Ureter (tissue), 1 donor: ENCODE measurements around the gene MAP2K7. TPM values are rescaled to one million over a fixed set of nuclear protein-coding genes. Genes with fewer than 3 reads are reported as not detected.
"Not testable (repeated sequence)": the region's sequence is repeated elsewhere in the genome, so short reads cannot be mapped to it uniquely, and the experiment has no call there.

Source experiments
- DNase-seq: peaks from one replicate; pipeline ENCODE4 v3.0.0-alpha.2; 2020; ENCODE audit warnings: low spot score
- total RNA-seq: library from RNA; stranded (reverse); gene quantifications from one replicate; pipeline ENCODE4 v1.2.4, GENCODE V29; 2023
- donor health status: DM: yes; HTN: yes; CAD: no.

The MAP2K7 gene
- total RNA-seq, 1 donor from 2014 or later, result 35.1 TPM

DNA sequence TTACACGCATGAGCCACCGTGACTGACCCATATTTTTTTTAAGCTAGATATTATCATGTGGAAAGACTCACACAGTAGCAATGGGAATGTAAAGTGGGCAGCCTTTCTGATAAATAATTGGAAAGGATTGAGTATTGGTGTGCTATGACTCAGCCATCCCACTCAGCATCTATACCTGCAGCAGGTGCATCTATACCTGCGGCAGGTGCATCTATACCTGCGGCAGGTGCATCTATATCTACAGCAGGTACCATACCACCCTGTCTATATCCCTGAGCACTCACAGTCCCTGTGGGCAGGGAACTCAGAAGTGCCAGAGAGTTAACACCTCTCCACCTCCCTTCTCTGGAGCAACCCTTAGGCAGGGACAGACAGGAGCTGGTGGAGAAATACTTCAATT is 20.6 kb upstream of the MAP2K7 start:
- no peak for DNase-seq

GRCh38 chr19:7883796-7884570 is 19.7 kb upstream of the MAP2K7 start:
- DNase-seq, result no peak

DNA sequence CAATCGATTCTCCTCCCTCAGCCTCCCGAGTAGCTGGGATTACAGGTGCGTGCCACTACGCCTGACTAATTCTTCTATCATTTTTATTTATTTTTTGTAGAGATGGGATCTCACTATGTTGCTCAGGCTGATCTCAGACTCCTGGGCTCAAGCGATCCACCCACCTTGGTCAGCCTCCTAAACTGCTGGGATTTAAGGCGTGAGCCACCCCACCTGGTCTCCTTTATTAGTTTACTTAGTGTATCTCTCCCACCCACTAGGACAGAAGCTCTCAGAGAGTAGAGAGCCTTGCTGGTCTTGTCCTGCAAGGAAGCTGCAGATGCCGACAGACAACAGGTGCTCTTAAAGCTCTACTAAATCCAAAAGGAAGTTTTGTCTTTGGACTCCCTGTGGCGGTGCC is 17.9 kb upstream of the MAP2K7 start:
- no peak for DNase-seq

DNA sequence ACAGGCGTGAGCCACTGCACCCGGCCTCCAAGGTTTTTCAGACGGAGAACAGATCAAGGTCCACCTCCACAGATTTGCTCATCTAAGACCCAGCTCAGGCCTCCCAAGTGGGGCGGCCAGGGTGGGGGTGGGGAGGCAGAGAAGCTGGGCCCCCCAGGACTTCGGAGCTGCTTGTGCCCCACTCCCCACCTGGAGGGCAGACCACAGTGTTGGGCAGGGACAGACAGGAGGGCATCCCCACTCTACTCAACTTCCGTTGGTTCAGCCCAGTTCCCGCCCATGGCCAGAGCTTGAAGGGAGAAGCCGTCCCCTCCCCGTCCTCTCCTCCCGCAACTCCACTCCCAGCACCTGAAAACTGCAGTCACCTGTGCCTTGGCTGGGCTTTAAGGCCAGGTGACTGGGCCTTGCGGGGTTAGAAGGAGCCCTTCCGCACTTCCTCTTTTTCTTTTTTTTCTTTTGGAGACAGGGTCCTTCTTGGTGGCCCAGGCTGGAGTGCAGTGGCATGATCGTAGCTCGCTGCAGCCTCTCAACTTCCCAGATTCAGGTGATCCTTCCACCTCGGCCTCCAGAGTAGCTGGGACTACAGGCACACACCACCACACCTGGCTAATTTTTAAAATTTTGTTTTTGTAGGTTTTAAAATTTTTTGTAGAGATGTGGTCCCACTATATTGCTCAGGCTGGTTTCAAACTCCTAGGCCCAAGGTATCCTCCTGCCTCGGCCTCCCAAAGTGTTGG is 16.1 kb upstream of the MAP2K7 start:
- no peak for DNase-seq

- DNase-seq, result no peak
Measured at GRCh38 chr19:7888145-7888825, 15.4 kb upstream of the MAP2K7 start, which contains the start of gene LRRC8E. Gene LRRC8E, plus strand, starts transcription at chr19:7888510. Its CDS starts 7,094 bp downstream, at chr19:7895604.

GRCh38 chr19:7888826-7889217 is 14.9 kb upstream of the MAP2K7 start:
- no peak for DNase-seq

DNA sequence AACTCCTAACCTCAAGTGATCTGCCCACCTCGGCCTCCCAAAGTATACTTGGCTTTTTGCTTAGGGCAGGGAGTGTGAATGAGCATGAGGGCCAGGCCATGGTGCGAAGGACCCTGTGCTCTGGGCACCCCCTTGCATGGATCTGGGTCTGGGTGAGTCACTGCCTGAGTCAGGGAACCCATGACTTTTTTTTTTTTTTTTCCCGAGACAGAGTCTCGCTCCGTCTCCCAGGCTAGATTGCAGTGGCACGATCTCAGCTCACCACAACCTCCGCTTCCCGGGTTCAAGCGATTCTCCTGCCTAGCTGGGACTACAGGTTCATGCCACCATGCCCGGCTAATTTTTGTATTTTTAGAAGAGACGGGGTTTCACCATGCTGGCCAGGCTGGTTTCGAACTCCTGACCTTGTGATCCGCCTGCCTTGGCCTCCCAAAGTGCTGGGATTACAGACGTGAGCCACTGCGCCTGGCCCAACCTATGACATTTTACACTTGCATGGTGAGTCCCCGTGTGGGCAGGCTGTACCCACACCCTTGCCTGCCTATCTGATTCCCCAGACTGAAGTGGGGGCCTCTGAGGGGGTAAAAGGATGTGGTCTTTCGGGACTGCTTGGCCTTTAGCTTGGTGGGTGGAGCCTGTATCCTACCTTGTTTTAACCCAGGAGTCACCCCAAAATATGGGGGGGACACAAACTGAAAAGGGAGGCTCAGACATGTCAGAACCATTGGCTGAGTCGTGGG is 10.1 kb upstream of the MAP2K7 start:
- DNase-seq, result not testable (repeated sequence)

- DNase-seq, result peak; percentile 78
Measured at GRCh38 chr19:7894612-7895309, 8.9 kb upstream of the MAP2K7 start.

- DNase-seq, result no peak
Measured at GRCh38 chr19:7895565-7895964, 8.1 kb upstream of the MAP2K7 start.

- no peak for DNase-seq
Measured at GRCh38 chr19:7897292-7897691, 6.4 kb upstream of the MAP2K7 start.

- DNase-seq, result no peak
Measured at GRCh38 chr19:7898967-7899366, 4.7 kb upstream of the MAP2K7 start.

GRCh38 chr19:7899751-7900378 is 3.8 kb upstream of the MAP2K7 start:
- DNase-seq, result no peak

DNA sequence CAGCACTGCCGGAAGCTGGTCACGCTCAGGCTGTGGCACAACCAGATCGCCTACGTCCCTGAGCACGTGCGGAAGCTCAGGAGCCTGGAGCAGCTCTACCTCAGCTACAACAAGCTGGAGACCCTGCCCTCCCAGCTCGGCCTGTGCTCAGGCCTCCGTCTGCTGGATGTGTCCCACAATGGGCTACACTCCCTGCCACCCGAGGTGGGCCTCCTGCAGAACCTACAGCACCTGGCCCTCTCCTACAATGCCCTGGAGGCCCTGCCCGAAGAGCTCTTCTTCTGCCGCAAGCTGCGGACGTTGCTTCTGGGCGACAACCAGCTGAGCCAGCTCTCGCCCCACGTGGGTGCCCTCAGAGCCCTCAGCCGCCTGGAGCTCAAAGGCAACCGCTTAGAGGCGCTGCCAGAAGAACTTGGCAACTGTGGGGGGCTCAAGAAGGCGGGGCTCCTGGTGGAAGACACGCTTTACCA is 3.2 kb upstream of the MAP2K7 start:
- no peak for DNase-seq

- DNase-seq, result no peak
Measured at GRCh38 chr19:7900931-7901330, 2.7 kb upstream of the MAP2K7 start.

DNA sequence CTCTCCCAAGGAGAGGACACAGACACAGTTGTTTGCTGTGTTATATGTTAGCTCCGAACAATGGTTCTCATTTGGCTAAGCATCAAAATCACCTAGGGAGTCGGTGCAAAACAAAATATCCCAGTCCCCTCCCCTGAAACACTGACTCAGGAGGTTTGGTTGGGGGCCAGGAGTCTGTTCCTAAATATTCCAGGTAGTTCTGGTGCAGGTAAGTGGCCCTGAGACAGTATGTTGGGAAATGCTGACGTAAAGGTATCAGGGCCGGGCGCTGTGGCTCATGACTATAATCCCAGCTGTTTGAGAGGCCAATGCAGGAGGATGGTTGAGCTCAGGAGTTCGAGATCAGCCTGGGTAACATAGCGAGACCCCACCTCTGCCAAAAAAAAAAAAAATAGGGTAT is 2.3 kb upstream of the MAP2K7 start:
- no peak for DNase-seq

- DNase-seq, result peak; percentile 51
Measured at GRCh38 chr19:7902796-7903243, 857 bp upstream of the MAP2K7 start.

DNA sequence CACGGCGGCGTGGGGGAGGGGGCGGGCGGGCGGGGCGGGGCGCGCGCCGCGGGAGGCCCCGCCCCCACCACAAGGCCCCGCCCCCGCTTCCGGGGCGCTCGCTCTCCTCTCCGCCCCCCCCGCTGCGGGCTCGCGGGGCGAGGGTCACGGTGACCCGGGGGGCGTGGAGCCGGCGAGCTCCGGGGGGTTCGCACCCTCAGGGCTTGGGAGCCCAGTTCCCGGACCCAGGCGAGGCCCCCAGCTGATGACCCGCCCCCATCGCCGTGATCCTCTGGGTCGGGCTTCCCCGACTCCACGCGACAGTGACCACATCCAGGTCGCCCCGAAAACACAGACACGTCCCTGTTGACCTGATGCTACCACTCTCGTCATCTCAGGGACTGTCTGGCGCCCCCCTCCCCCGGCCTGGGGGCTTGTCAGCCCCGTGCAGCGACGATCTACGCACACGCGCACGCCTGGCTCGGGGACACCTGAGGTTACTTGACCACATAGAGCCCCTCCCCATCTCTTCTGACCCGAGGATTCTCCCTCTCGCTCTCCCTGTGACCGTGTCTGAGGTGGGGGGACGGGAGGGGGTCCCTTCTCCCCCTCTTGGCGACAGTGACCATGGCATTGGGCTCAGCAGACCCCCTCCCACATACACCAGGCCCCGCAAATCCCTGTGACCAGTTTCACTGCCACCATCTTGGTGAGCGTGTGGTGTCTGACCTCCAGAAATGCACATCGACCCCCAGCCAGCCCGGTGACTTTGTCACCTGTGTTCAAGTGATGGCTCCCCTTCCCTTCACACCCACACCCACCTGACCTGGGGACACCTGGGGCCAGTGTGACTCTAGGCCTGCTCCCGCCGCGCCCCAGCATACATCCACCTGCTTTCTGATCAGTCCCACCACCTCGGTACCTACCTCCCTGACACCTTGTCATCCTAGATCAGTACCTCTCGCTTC is 670 bp downstream of the MAP2K7 start:
- DNase-seq, result peak; percentile 66

GRCh38 chr19:7905268-7905667 is 1.6 kb downstream of the MAP2K7 start:
- DNase-seq, result no peak

GRCh38 chr19:7905859-7906258 is 2.2 kb downstream of the MAP2K7 start:
- DNase-seq, result no peak
